IgD-negative memory B cell (primary cell): Measurements from ENCODE around the gene HEBP2. TPM values are rescaled to one million over a fixed set of nuclear protein-coding genes. Genes with fewer than 3 reads are reported as not detected.

Experiments
- H3K27ac Mint-ChIP-seq, 3 donors: one replicate each; pipeline ENCODE4 v1.8.0; 2020 to 2022; ENCODE audit warnings: mild to moderate bottlenecking in 3 of 3, mixed read lengths in 3 of 3, moderate library complexity in 1 of 3
- H3K27me3 Mint-ChIP-seq: one replicate; pipeline ENCODE4 v1.8.0; 2021; ENCODE audit warnings: mixed read lengths
- H3K36me3 Mint-ChIP-seq: one replicate; pipeline ENCODE4 v1.8.0; 2020; ENCODE audit warnings: mild to moderate bottlenecking, mixed read lengths
- H3K4me1 Mint-ChIP-seq, 3 donors: one replicate each; pipeline ENCODE4 v1.8.0; 2020 to 2022; ENCODE audit warnings: mixed read lengths in 3 of 3, mild to moderate bottlenecking in 1 of 3
- H3K4me3 Mint-ChIP-seq, 4 donors: one replicate each; pipeline ENCODE4 v1.8.0; 2020 to 2022; ENCODE audit warnings: mild to moderate bottlenecking in 4 of 4, mixed read lengths in 4 of 4, moderate library complexity in 3 of 4
- H3K9me3 Mint-ChIP-seq, 3 donors: one replicate each; pipeline ENCODE4 v1.8.0; 2020 to 2021; ENCODE audit warnings: mixed read lengths in 3 of 3, mild to moderate bottlenecking in 1 of 3
- polyA plus RNA-seq: library from polyadenylated mRNA; unstranded; fragments of 300-500 nt; fragmentation: Illumina TruSeq; gene quantifications from one replicate; pipeline ENCODE4 v1.2.3, GENCODE V29; 2021

HEBP2 gene
- polyA plus RNA-seq, 1 donor from 2014 or later = 58.8 TPM

DNA sequence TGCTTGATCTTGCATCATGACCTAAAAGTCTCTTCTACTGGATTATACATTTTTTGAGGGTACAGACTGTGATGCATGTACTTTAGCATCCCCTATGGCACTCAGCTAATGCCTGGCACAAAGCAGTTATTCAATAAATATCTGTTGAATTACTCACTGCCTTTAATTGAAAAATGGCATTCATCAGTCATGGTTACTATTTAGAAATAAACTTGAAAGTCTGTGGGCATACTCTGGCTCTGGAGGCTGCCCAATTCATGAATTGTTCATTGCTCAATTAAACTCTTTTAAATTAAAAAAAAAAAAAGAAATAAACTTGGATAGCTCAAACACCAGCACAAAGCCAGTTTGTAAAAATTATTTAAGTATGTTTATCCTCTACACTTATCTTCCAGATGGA lies 40.0 kb downstream of the HEBP2 start:
- Mint-ChIP-seq H3K4me3 (no peak overlapping the region), H3K4me1 (no peaks in the 10 kb centered on the region), H3K36me3 (peaks cover 2% of the 10 kb centered on the region), H3K27ac (no peak overlapping the region), H3K27me3 (peaks cover 4% of the 10 kb centered on the region), H3K9me3 (no peaks in the 10 kb centered on the region)

DNA sequence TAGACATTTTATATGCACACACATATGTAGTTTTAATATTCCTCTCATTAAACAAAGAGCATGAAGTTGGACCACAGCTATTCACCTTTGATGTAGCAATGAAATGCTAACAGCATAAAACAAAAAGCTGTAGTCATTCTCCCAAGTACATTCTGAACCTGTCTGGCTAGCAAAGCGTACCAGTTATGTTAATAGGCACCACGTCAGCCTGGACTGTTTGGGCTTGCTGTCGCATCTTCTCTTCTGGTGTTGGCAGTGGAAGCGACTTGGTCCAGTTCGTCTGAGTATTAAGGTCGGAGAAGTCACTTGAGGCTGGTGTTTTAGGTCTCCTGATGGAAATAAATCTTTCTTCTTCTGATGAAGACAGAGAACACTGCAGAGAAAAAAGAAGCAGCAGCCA lies 42.8 kb downstream of the HEBP2 start:
- Mint-ChIP-seq H3K36me3 (peaks cover 2% of the 10 kb centered on the region), H3K4me1 (peaks cover 0 to 2% (median 0%) of the 10 kb centered on the region in 3 donors), H3K27me3 (peaks cover 5% of the 10 kb centered on the region), H3K4me3 (no peak overlapping the region), H3K27ac (no peak overlapping the region), H3K9me3 (no peaks in the 10 kb centered on the region)

DNA sequence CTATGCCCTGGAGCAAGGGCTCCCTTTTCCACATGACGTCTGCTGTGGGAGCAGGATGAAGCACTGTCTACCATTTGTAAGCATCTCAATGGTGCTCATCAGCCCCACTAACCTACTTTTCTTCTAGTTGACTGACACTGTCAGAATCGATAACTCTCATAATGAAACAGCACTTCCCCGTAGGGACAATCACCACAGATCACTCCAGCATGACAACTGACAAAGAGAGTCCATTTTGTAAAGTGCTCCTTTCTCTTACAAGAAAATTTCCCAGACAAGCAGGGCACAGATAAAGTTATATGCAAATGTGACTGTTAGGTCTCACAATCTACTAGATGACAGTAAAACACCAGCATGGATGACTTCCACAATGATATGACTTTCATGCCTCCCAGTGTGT lies 46.4 kb downstream of the HEBP2 start:
- Mint-ChIP-seq H3K9me3 (no peaks in the 10 kb centered on the region), H3K27me3 (peaks cover 5% of the 10 kb centered on the region), H3K36me3 (peaks cover 2% of the 10 kb centered on the region), H3K4me3 (no peak overlapping the region), H3K4me1 (peaks cover 0 to 9% (median under 1%) of the 10 kb centered on the region in 3 donors), H3K27ac (no peak overlapping the region)

DNA sequence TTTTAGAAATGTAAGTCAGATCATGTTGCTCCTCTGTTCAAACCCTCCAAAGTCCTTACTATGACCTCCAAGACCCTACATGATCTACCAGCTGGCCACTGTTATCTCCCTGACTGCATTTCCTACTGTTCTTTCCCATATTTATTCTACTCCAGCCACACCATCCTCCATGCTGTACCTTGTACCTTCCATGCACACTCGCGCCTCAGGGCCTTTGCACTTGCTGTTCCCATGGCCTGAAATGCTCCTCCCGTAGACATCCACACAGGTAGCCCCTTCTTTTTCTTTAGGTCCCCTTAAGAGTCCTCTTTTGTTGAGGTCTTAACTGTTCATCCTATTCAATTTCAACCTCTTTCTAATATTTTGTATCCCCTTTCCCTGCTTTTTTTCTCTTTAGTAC lies 47.0 kb downstream of the HEBP2 start:
- H3K4me3 Mint-ChIP-seq = no peak overlapping the region
- peaks cover 3 to 15% (median 7%) of the 10 kb centered on the region in 3 donors for H3K4me1 Mint-ChIP-seq
- no peak overlapping the region for H3K27ac Mint-ChIP-seq
- H3K9me3 Mint-ChIP-seq = no peaks in the 10 kb centered on the region
- H3K36me3 Mint-ChIP-seq = peaks cover 2% of the 10 kb centered on the region
- peaks cover 5% of the 10 kb centered on the region for H3K27me3 Mint-ChIP-seq

DNA sequence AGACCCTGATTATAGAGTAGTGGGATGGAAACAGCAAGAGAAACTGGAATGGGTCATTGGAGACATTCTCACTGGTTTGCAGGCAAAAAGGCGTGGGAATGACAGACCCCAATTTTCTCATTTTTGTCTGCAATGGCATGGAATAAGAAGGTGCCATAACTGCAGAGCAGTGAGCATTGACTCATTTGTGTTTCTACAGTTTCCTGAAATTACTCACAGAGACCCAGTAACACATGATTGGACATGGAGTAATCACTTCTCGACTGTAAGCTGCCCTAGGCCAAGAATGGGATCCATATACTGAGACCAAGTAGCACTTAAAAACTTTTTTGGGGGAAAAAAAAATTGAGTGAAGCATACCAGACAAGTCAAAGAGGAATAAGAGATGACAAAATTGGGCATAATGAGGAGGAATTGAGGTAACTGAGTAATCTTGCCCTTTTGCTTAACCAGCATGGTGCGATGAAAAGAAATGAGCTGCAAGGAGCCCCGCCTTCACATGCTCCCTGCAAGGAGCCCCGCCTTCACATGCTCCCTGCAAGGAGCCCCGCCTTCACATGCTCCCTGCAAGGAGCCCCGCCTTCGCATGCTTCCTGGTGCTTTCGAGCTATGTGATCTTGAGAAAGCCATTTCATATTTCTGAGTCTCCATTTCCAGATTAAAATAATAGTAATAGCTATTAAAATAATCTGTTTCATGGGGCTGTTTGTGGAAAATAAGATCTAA lies 51.1 kb downstream of the HEBP2 start:
- Mint-ChIP-seq H3K36me3 (peaks cover 1% of the 10 kb centered on the region), H3K4me1 (peaks cover 9 to 21% (median 17%) of the 10 kb centered on the region in 3 donors), H3K27me3 (peaks cover 6% of the 10 kb centered on the region), H3K9me3 (no peaks in the 10 kb centered on the region), H3K27ac (no peak overlapping the region), H3K4me3 (peak overlapping the region in 2 of 4 donors; percentile 79 to 90)

DNA sequence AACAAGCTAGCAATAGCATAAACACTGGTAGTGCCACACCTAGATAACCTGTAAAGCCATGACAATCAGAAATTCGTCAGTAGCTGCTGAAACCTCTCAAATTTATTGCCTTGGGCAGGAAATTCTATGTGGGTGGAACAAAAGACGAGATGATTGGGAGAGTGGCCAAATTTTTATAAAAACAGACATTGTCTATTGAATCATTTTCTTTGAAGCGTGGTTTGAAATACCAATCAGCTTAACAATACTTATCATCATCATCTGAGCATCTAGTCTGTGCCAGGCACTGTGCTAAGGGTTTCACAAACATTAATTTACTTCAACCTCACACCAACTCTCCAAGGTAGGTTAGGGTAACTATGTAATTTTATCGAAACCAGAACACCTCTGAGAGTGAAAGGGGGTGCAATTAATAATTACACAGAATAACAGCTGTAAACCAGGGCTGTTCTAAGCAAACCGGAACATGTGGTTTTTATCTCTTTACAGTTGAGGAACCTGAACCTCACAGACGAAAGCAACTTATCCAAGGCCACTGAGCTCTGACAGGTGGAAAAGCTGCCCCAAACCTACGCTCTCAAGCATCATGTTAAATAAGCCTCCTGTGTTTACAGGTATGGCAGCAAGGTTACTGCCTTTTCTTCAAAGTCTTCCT lies 51.9 kb downstream of the HEBP2 start:
- peaks cover 9 to 19% (median 17%) of the 10 kb centered on the region in 3 donors for H3K4me1 Mint-ChIP-seq
- H3K27ac Mint-ChIP-seq = peak overlapping the region in 1 of 3 donors; percentile 25
- no peaks in the 10 kb centered on the region for H3K9me3 Mint-ChIP-seq
- H3K4me3 Mint-ChIP-seq = peak overlapping the region in 3 of 4 donors; percentile 38 to 90 (median 79)
- H3K27me3 Mint-ChIP-seq = peaks cover 6% of the 10 kb centered on the region
- peaks cover 1% of the 10 kb centered on the region for H3K36me3 Mint-ChIP-seq

DNA sequence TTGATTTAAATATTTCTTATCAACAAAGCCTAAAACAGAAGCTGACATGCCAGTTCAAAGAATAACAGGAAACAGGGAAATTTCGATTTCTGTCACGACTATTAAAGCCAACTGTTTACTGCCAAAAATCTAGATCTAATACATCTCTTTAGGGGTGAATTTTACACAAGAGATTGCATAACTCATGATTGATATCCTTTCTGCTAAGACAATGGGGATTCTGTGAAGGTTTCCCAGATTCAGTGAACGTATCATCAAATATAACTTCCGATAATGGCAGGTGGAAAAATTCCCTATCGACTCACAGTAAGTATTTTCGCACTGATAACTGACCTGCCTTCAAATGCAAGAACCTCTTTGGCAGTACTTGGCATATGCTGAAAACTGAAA lies 52.4 kb downstream of the HEBP2 start:
- Mint-ChIP-seq H3K4me1 (peaks cover 9 to 19% (median 17%) of the 10 kb centered on the region in 3 donors), H3K9me3 (peaks cover 0 to 2% (median 0%) of the 10 kb centered on the region in 3 donors), H3K27me3 (peaks cover 3% of the 10 kb centered on the region), H3K27ac (peak overlapping the region in 1 of 3 donors; percentile 25), H3K36me3 (peaks cover 1% of the 10 kb centered on the region), H3K4me3 (peak overlapping the region in 2 of 4 donors; percentile 79 to 90)

DNA sequence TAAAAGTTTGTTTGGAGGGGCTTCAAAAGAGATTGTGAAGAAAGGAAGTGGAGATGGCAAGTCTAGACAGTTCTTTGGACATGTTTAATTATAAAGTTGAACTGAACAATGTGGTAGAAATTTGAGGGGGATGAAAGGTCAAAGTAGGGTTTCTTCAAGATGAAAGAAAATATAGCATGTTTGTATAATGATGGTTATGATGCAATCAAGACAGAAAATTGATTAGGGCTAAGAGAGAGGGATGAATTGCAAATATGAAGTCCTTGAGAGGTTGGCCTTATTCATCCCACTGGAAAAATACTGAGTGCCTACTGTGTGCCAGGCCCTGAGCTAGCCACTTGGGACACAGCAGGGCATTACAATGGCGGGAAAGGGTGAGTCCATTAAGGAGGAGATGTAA lies 57.6 kb downstream of the HEBP2 start:
- peaks cover 3% of the 10 kb centered on the region for H3K27me3 Mint-ChIP-seq
- no peak overlapping the region for H3K27ac Mint-ChIP-seq
- peaks cover 0 to 4% (median 0%) of the 10 kb centered on the region in 3 donors for H3K4me1 Mint-ChIP-seq
- H3K9me3 Mint-ChIP-seq = peaks cover 0 to 2% (median 0%) of the 10 kb centered on the region in 3 donors
- no peak overlapping the region for H3K4me3 Mint-ChIP-seq
- peaks cover 1% of the 10 kb centered on the region for H3K36me3 Mint-ChIP-seq

DNA sequence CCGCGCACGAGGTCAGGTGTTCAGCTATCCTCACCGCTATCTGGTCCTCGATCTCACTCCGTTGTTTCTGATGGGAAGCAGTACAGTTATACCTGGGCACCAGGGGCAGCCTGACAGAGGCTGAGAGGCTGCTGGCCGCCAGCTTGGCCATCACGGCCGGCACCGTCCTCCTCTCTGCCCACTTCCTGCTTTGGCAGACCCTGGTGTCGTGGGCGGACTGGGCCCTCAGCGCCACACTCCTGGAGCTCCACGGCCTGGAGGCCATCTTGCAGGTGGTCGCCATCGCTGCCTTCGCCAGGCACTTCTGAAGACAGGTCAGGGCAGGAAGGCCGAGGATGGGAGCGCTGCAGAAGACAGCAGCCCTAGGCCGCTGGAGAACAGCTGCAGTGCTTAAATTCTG lies 60.1 kb downstream of the HEBP2 start:
- H3K27ac Mint-ChIP-seq = peak overlapping the region in 1 of 3 donors; percentile 7
- H3K4me1 Mint-ChIP-seq = no peaks in the 10 kb centered on the region
- H3K27me3 Mint-ChIP-seq = no peaks in the 10 kb centered on the region
- no peak overlapping the region for H3K4me3 Mint-ChIP-seq
- no peaks in the 10 kb centered on the region for H3K36me3 Mint-ChIP-seq
- peaks cover 0 to 2% (median 0%) of the 10 kb centered on the region in 3 donors for H3K9me3 Mint-ChIP-seq

DNA sequence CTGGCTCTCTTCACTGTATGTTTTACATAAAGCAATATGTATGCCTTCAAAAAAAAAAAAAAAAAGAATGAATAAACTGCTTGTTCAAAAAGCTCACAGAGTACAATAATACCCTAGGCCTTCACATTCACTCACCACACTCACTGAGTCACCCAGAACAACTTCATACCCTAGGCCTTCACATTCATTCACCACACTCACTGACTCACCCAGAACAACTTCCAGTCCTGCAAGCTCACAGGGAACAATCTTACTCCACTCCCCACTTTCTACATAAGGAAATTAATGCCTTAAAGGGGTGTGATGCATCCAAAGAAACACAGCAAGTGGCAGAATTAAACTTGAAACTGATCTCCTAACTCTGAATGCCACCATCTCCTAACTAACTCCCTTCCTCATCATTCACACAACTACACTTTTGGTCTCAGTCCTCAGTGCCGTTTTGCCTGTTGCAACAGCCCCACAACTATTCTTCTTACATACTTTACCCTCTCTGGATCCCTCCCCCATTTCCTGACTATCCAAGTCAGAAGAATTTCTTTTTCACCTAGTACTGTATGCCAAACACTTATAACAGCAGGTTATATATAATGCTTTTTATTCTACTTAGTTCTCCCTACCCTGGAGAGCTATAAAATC lies 61.1 kb downstream of the HEBP2 start:
- Mint-ChIP-seq H3K27ac (peak overlapping the region in 1 of 3 donors; percentile 27), H3K9me3 (peaks cover 0 to 2% (median 0%) of the 10 kb centered on the region in 3 donors), H3K4me3 (no peak overlapping the region), H3K27me3 (no peaks in the 10 kb centered on the region), H3K4me1 (no peaks in the 10 kb centered on the region), H3K36me3 (no peaks in the 10 kb centered on the region)

DNA sequence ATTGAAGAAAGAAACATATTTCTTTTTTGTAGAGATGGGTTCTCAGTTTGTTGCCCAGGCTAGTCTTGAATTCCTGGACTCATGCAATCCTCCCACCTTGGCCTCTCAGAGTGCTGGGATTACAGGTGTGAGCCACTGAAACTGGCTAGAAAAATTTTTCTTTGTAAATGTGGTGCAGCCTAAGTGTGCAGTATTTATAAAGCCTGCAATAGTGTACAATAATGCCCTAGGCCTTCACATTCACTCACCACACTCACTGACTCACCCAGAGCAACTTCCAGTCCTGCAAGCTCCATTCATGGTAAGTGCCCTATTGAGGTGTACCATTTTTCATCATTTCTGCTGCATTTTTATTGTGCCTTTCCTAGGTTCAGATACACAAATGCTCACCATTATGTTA lies 63.9 kb downstream of the HEBP2 start:
- H3K4me1 Mint-ChIP-seq = no peaks in the 10 kb centered on the region
- H3K27me3 Mint-ChIP-seq = peaks cover 1% of the 10 kb centered on the region
- no peaks in the 10 kb centered on the region for H3K36me3 Mint-ChIP-seq
- peak overlapping the region in 1 of 3 donors; percentile 57 for H3K27ac Mint-ChIP-seq
- H3K9me3 Mint-ChIP-seq = no peaks in the 10 kb centered on the region
- H3K4me3 Mint-ChIP-seq = no peak overlapping the region

DNA sequence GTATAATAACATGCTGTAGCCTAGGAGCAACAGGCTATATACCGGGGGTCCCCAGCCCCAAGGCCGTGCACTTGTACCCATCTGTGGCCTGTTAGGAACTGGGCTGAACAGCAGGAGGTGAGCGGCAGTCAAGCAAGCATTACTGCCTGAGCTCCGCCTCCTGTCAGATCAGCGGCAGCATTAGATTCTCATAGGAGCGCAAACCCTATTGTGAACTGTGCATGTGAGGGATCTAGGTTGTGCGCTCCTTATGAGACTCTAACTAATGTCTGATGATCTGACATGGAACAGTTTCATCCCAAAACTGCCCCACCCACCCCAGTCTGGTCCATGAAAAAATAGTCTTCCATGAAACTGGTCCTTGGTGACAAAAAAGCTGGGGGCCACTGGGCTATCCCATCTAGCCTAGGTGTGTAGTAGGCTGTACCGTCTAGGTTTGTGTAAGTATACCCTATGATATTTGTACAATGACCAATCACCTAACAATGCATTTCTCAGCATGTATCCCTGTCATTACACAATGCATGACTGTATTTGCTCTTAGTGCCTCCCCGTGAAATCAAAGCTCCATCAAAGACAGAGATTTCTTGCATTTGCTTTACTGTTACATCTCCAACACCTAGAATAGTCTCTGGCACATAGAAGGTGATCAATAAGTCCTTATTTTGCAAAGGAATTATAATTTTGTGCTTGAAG lies 64.4 kb downstream of the HEBP2 start:
- Mint-ChIP-seq H3K36me3 (no peaks in the 10 kb centered on the region), H3K9me3 (no peaks in the 10 kb centered on the region), H3K27me3 (peaks cover 1% of the 10 kb centered on the region), H3K27ac (peak overlapping the region in 1 of 3 donors; percentile 57), H3K4me1 (no peaks in the 10 kb centered on the region), H3K4me3 (no peak overlapping the region)
